Measurements from ENCODE around the gene SPOCK3. TPM values are rescaled to one million over a fixed set of nuclear protein-coding genes. Genes with fewer than 3 reads are reported as not detected.
"Not testable (repeated sequence)": the region's sequence is repeated elsewhere in the genome, so short reads cannot be mapped to it uniquely, and the experiment has no call there.

The SPOCK3 gene
- total RNA-seq, 1 donor from 2014 or later = not detected

DNA sequence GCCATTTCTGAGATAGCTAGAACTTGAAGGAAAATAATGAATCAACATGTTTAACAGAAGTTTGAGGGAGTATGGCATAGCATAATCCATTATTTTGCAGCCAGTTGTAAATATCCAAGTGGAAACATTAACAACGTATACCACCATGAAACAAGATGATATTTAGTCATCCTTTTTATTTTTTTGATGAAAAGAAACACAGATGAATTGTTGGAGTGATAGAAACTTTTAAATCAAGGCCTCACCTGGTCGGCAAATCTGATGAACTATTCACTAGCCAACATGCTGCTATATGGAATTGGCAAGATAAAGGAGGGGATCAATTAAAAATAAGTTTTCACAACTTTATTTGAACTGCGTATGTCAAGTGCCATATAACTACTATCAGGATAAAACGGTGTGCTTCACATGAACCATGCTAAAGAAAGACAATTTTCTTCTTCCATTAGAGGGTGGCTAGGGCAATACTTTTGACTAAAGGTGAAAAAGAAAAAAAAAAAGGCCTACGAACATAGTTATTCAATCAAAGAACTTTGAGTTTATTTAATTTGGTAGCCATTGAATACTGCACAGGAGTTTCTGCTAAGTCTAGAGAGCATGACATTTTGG, 510.7 kb downstream of the SPOCK3 start:
- H3K4me3 ChIP-seq = no peak overlapping the region
- intact Hi-C loops (cut with DNase I) = no loop called here
- ATAC-seq (no peak), DNase-seq (no peak)
- no peaks in the 10 kb centered on the region for H3K36me3 ChIP-seq
- TF ChIP-seq, protein P1, sequence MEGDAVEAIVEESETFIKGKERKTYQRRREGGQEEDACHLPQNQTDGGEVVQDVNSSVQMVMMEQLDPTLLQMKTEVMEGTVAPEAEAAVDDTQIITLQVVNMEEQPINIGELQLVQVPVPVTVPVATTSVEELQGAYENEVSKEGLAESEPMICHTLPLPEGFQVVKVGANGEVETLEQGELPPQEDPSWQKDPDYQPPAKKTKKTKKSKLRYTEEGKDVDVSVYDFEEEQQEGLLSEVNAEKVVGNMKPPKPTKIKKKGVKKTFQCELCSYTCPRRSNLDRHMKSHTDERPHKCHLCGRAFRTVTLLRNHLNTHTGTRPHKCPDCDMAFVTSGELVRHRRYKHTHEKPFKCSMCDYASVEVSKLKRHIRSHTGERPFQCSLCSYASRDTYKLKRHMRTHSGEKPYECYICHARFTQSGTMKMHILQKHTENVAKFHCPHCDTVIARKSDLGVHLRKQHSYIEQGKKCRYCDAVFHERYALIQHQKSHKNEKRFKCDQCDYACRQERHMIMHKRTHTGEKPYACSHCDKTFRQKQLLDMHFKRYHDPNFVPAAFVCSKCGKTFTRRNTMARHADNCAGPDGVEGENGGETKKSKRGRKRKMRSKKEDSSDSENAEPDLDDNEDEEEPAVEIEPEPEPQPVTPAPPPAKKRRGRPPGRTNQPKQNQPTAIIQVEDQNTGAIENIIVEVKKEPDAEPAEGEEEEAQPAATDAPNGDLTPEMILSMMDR (IDR thresholded peaks at IDR 0.05) = no peak
- H3K9me3 ChIP-seq = no peaks in the 10 kb centered on the region
- no peaks in the 10 kb centered on the region for H3K4me1 ChIP-seq
- H3K27ac ChIP-seq = no peak overlapping the region
- H3K27me3 ChIP-seq = no peaks in the 10 kb centered on the region

DNA sequence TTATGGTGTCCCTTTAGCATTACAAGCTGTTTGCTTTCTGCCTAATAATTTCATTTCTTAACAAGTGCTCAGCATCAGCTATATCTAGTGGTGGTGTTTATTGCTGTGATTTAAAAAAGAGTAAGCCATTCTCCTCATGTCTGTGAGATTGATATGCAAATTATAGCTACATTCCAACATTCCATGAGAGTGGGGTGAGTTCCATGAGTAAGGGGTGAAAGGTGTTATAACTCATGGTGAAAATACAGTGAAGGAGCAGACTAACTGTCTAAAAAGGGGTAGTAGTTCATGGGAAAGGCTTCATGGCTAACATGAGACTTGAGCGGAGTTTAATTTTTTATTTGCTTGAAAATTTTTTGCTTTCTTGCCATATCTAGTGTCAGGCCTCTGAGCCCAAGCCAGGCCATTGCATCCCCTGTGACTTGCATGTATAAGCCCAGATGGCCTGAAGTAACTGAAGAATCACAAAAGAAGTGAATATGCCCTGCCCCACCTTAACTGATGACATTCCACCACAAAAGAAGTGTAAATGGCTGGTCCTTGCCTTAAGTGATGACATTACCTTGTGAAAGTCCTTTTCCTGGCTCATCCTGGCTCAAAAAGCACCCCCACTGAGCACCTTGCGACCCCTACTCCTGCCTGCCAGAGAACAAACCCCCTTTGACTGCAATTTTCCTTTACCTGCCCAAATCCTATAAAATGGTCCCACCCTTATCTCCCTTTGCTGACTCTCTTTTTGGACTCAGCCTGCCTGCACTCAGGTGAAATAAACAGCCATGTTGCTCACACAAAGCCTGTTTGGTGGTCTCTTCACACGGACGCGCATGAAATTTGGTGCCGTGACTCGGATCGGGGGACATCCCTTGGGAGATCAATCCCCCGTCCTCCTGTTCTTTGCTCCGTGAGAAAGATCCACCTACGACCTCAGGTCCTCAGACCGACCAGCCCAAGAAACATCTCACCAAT, 518.3 kb downstream of the SPOCK3 start:
- DNase-seq; H3K27me3 ChIP-seq; H3K4me3 ChIP-seq; H3K4me1 ChIP-seq; H3K27ac ChIP-seq; H3K36me3 ChIP-seq; ATAC-seq; H3K9me3 ChIP-seq; intact Hi-C loops (cut with DNase I): not testable (repeated sequence)

DNA sequence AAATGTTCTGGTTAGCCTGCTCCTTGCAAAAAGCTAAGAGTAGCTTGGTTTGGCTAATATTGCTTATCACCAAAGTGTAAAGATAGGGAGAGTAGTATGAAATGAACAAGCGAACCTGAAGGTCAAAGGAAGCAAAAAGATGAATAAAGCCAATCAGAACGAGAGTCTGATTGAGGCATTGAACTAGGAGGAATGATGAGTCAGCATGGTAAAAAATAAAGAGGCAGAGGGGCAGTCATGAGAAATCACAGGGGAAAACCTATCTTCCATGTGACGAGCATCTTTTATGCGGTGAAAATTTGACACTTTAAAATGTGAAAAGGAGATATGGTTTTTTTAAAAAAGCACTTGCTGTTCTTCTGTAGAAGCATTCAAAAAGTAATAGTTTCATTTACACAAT, 533.7 kb downstream of the SPOCK3 start:
- Histone ChIP-seq H3K27me3 (no peaks in the 10 kb centered on the region), H3K27ac (no peak overlapping the region), H3K4me3 (no peak overlapping the region), H3K9me3 (no peaks in the 10 kb centered on the region), H3K4me1 (no peaks in the 10 kb centered on the region), H3K36me3 (no peaks in the 10 kb centered on the region)
- TF ChIP-seq, protein P1 (IDR thresholded peaks at IDR 0.05) = no peak
- DNase-seq (no peak), ATAC-seq (no peak)
- intact Hi-C loops (cut with DNase I) = no loop called here

DNA sequence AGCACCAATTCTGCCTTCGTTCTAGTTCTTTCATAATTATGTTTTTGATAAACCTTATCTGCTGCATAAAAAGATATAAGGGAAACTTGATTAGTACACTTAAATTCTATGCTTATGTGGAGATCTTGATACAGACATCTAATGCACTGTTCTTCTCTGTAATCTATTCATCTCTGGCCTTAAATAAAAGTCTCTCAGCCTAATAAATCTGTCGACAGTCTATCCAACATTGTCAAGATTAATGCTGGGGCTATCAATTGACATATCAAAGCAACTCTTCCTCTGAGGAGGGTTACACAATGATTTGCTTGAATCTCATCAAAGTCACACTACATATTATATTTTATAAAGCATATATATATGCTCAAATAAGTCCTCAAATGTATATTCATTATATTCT, 545.5 kb downstream of the SPOCK3 start:
- TF ChIP-seq, protein P1 (IDR thresholded peaks at IDR 0.05) = no peak

DNA sequence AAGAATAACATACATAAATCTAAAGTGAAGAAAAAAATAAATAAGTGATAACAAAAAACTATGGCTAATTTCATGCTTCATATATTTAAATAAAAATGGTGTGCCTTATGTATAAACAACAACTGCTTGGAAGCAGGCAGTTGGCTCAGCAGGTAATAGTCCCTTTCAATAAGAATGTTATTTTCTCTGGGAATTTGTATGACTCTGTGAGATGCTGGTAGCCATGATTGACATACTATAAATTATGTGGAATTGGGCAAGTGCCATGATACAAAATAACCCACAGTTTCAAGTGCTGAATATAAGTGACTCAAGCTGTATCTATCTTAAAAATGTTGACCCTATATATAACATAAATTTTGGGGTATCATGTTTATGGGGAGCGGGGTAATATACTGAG, 546.5 kb downstream of the SPOCK3 start:
- no peaks in the 10 kb centered on the region for H3K36me3 ChIP-seq
- no peaks in the 10 kb centered on the region for H3K4me1 ChIP-seq
- ATAC-seq (no peak), DNase-seq (no peak)
- H3K9me3 ChIP-seq = no peaks in the 10 kb centered on the region
- intact Hi-C loops (cut with DNase I) = no loop called here
- no peaks in the 10 kb centered on the region for H3K27me3 ChIP-seq
- no peak overlapping the region for H3K4me3 ChIP-seq
- TF ChIP-seq, protein P1 (IDR thresholded peaks at IDR 0.05) = no peak
- no peak overlapping the region for H3K27ac ChIP-seq

More for the DNA sequence above, 545.5 kb downstream of the SPOCK3 start:
- H3K4me1 ChIP-seq = no peaks in the 10 kb centered on the region
- H3K4me3 ChIP-seq = no peak overlapping the region
- intact Hi-C loops (cut with DNase I) = no loop called here
- H3K27ac ChIP-seq = no peak overlapping the region
- H3K9me3 ChIP-seq = no peaks in the 10 kb centered on the region
- no peaks in the 10 kb centered on the region for H3K27me3 ChIP-seq
- ATAC-seq (no peak), DNase-seq (no peak)
- no peaks in the 10 kb centered on the region for H3K36me3 ChIP-seq
